Measurements from ENCODE around the gene WWOX. TPM values are rescaled to one million over a fixed set of nuclear protein-coding genes. Genes with fewer than 3 reads are reported as not detected.

WWOX gene
- polyA plus RNA-seq, 1 donor from 2014 or later: 25.6 TPM

DNA sequence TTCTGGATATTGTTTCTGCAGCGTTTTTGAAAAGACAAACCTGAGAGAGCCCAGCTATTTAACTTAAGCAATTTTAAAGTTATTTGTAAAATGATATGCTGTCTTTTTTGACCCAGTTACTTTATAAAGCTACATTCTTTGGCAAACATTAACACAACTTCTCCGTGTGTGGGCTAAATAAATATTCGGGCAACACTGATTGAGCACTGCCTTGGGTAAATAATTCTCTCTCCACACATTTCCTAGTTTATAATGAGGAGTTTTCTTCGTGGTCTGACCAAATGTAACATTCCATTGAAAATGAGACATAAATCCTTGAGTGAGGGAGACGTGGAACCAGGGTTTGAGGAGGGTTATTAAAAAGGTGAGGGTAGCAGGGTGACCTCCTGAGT is 142.8 kb downstream of the WWOX start:
- TF ChIP-seq, protein P1, sequence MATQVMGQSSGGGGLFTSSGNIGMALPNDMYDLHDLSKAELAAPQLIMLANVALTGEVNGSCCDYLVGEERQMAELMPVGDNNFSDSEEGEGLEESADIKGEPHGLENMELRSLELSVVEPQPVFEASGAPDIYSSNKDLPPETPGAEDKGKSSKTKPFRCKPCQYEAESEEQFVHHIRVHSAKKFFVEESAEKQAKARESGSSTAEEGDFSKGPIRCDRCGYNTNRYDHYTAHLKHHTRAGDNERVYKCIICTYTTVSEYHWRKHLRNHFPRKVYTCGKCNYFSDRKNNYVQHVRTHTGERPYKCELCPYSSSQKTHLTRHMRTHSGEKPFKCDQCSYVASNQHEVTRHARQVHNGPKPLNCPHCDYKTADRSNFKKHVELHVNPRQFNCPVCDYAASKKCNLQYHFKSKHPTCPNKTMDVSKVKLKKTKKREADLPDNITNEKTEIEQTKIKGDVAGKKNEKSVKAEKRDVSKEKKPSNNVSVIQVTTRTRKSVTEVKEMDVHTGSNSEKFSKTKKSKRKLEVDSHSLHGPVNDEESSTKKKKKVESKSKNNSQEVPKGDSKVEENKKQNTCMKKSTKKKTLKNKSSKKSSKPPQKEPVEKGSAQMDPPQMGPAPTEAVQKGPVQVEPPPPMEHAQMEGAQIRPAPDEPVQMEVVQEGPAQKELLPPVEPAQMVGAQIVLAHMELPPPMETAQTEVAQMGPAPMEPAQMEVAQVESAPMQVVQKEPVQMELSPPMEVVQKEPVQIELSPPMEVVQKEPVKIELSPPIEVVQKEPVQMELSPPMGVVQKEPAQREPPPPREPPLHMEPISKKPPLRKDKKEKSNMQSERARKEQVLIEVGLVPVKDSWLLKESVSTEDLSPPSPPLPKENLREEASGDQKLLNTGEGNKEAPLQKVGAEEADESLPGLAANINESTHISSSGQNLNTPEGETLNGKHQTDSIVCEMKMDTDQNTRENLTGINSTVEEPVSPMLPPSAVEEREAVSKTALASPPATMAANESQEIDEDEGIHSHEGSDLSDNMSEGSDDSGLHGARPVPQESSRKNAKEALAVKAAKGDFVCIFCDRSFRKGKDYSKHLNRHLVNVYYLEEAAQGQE (IDR thresholded peaks at IDR 0.05; ENCODE audit: borderline replicate concordance): no peak
- TF ChIP-seq POLR2AphosphoS5 (IDR thresholded peaks at IDR 0.05) (no peak), EZH2 (IDR thresholded peaks at IDR 0.05; ENCODE audit: borderline replicate concordance, insufficient read depth, low read length, poor library complexity, severe bottlenecking) (no peak), SMC3 (conservative IDR thresholded peaks at IDR 0.05; ENCODE audit: poor library complexity) (no peak), EP300 (conservative IDR thresholded peaks at IDR 0.05; ENCODE audit: poor library complexity, severe bottlenecking) (no peak), RAD21 (conservative IDR thresholded peaks at IDR 0.05) (no peak), TAF1 (IDR thresholded peaks at IDR 0.05; ENCODE audit: low read depth) (no peak), MXI1 (conservative IDR thresholded peaks at IDR 0.05; ENCODE audit: poor library complexity, severe bottlenecking) (no peak)
- TF ChIP-seq, protein P2, sequence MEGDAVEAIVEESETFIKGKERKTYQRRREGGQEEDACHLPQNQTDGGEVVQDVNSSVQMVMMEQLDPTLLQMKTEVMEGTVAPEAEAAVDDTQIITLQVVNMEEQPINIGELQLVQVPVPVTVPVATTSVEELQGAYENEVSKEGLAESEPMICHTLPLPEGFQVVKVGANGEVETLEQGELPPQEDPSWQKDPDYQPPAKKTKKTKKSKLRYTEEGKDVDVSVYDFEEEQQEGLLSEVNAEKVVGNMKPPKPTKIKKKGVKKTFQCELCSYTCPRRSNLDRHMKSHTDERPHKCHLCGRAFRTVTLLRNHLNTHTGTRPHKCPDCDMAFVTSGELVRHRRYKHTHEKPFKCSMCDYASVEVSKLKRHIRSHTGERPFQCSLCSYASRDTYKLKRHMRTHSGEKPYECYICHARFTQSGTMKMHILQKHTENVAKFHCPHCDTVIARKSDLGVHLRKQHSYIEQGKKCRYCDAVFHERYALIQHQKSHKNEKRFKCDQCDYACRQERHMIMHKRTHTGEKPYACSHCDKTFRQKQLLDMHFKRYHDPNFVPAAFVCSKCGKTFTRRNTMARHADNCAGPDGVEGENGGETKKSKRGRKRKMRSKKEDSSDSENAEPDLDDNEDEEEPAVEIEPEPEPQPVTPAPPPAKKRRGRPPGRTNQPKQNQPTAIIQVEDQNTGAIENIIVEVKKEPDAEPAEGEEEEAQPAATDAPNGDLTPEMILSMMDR (IDR thresholded peaks at IDR 0.05; ENCODE audit: poor library complexity, severe bottlenecking): no peak
- H3K9me2 ChIP-seq (ENCODE audit: insufficient read depth, low read length): no peaks in the 10 kb centered on the region
- H2AFZ ChIP-seq (ENCODE audit: low read depth, low read length): no peak overlapping the region
- no peaks in the 10 kb centered on the region for H3K79me2 ChIP-seq (replicated peaks; ENCODE audit: insufficient read depth, low read length)
- H3K27me3 ChIP-seq (ENCODE audit: insufficient read depth, low read depth, low read length): no peaks in the 10 kb centered on the region
- no peaks in the 10 kb centered on the region for H4K20me1 ChIP-seq (ENCODE audit: insufficient read depth)
- no peak overlapping the region for H3K27ac ChIP-seq (ENCODE audit: low read length)
- H3F3A ChIP-seq (ENCODE audit: insufficient read depth, low read length, poor library complexity, severe bottlenecking): no peaks in the 10 kb centered on the region
- H3K4me3 ChIP-seq (ENCODE audit: low read length): no peak overlapping the region
- no peak overlapping the region for H3K9ac ChIP-seq (ENCODE audit: low read length)
- no peak overlapping the region for H3K4me2 ChIP-seq (ENCODE audit: low read length)
- H3K36me3 ChIP-seq (ENCODE audit: insufficient read depth, low read length): no peaks in the 10 kb centered on the region
- H3K9me3 ChIP-seq (ENCODE audit: low read length): no peaks in the 10 kb centered on the region

DNA sequence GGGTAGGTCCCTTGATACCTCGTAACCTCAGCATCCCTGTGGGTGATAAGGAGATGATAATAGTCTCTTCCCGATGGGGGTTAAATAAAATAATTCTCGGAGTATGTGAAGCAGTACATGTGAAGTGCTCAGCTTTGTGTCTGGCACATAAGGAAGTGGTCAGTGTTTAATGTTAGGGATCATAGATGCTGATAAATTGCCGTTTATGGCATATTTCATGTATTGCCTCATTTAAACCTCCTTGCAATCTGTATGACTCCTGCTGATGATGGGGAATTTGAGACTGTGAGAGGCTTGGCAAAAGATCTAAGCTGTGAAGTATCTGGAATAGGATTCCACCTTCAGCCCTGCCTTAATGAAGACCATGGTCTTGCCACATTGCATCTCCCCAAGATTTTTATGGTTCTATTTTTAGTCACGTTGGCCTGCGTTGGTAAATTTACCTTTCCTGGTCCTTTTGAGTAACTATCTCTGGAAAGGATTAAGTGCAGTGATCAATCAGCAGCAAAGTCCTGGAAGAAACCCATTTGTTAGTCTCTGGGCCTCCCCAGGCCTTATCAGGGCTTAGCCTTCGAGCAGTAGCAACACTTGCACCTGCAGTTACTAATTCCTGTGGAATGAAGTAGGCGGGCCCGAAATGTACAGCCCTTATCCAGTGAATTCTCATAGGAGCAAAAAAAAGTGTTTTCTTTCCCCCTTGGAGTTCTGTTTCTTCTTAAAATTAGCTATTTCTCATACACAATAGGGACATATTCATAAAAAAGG is 144.9 kb downstream of the WWOX start:
- H3K9me2 ChIP-seq (ENCODE audit: insufficient read depth, low read length): no peaks in the 10 kb centered on the region
- no peaks in the 10 kb centered on the region for H3K9me3 ChIP-seq (ENCODE audit: low read length)
- H3K9ac ChIP-seq (ENCODE audit: low read length): no peak overlapping the region
- H4K20me1 ChIP-seq (ENCODE audit: insufficient read depth): no peaks in the 10 kb centered on the region
- no peak overlapping the region for H3K27ac ChIP-seq (ENCODE audit: low read length)
- no peaks in the 10 kb centered on the region for H3K79me2 ChIP-seq (replicated peaks; ENCODE audit: insufficient read depth, low read length)
- TF ChIP-seq, protein P1 (IDR thresholded peaks at IDR 0.05; ENCODE audit: borderline replicate concordance): no peak
- TF ChIP-seq, protein P2 (IDR thresholded peaks at IDR 0.05; ENCODE audit: poor library complexity, severe bottlenecking): no peak
- TF ChIP-seq SMC3 (conservative IDR thresholded peaks at IDR 0.05; ENCODE audit: poor library complexity) (no peak), EZH2 (IDR thresholded peaks at IDR 0.05; ENCODE audit: borderline replicate concordance, insufficient read depth, low read length, poor library complexity, severe bottlenecking) (no peak), EP300 (conservative IDR thresholded peaks at IDR 0.05; ENCODE audit: poor library complexity, severe bottlenecking) (no peak), TAF1 (IDR thresholded peaks at IDR 0.05; ENCODE audit: low read depth) (no peak), POLR2AphosphoS5 (IDR thresholded peaks at IDR 0.05) (no peak), RAD21 (conservative IDR thresholded peaks at IDR 0.05) (no peak), MXI1 (conservative IDR thresholded peaks at IDR 0.05; ENCODE audit: poor library complexity, severe bottlenecking) (no peak)
- H3K4me2 ChIP-seq (ENCODE audit: low read length): no peak overlapping the region
- no peak overlapping the region for H3K4me3 ChIP-seq (ENCODE audit: low read length)
- no peaks in the 10 kb centered on the region for H3K36me3 ChIP-seq (ENCODE audit: insufficient read depth, low read length)
- no peak overlapping the region for H2AFZ ChIP-seq (ENCODE audit: low read depth, low read length)
- H3F3A ChIP-seq (ENCODE audit: insufficient read depth, low read length, poor library complexity, severe bottlenecking): no peaks in the 10 kb centered on the region
- no peaks in the 10 kb centered on the region for H3K27me3 ChIP-seq (ENCODE audit: insufficient read depth, low read depth, low read length)

Data from neural cell (in vitro differentiated cells).